Lower leg skin (tissue), 4 donors: ENCODE data around the gene RASA2. TPM values are rescaled to one million over a fixed set of nuclear protein-coding genes. Genes with fewer than 3 reads are reported as not detected.

Experiments used
- DNase-seq, 2 donors: peaks; one replicate each; pipeline ENCODE4 v3.0.0-alpha.2; 2019; ENCODE audit warnings: low spot score in 2 of 2
- H3K4me3 ChIP-seq: fragments of 200-600 bp; sonication (generic); 2 replicates; pipeline ENCODE4 v1.5.1; 2017; ENCODE audit warnings: mild to moderate bottlenecking, low read depth; ENCODE audit not compliant: poor library complexity, severe bottlenecking
- POLR2A ChIP-seq, 2 donors: fragments of 450-650 bp; IDR thresholded peaks; one replicate each; pipeline ENCODE4 v1.6.1; 2016 to 2017; ENCODE audit warnings: antibody characterized with exemption in 2 of 2, mild to moderate bottlenecking in 1 of 2, moderate library complexity in 1 of 2
- WGBS, 2 donors: methylation state at CpG; one replicate each; pipeline ENCODE4 v1.1.5; 2018; 5-methylcytosine and 5-hydroxymethylcytosine counted together
- intact Hi-C: fragments of 100-400 bp; cut with DNase I; formaldehyde crosslinking; loops from one replicate; pipeline ENCODE4 v1.15.0; 2023; ENCODE audit warnings: low total_unique reads
- total RNA-seq, 4 donors: library from RNA; depleted of rRNA; stranded (reverse); fragments of >200 nt; gene quantifications; one replicate each; pipeline ENCODE4 v1.1.0, GENCODE V29; 2016
- TF ChIP-seq, protein P1 (sequence below), 3 donors: fragments of 450-650 bp; IDR thresholded peaks; one replicate each; pipeline ENCODE4 v1.5.1; 2016; ENCODE audit warnings: antibody characterized with exemption in 3 of 3, mild to moderate bottlenecking in 3 of 3, moderate library complexity in 2 of 3

The RASA2 gene
- total RNA-seq, 4 donors from 2014 or later: 18.7 to 46.2 (median 21.2) TPM

DNA sequence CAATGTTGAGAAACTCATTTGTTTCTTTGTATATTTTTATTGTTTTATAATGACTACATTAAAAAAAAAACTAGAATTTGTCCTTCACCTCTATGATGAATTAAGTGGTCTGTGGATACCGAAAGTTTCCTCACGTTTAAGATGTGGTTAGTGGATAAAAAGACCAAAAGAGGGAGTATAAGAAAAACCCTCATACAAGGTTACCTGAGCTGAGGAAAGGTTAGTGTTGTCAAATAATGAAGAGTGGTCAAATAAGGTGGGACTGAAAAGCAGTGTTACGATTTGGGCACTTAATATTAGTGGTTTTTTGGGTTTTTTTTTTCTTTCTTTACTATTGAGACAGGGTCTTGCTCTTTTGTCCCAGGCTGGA is 21.2 kb downstream of the RASA2 start:
- no peak for TF ChIP-seq POLR2A (IDR thresholded peaks at IDR 0.05)
- TF ChIP-seq, protein P1, sequence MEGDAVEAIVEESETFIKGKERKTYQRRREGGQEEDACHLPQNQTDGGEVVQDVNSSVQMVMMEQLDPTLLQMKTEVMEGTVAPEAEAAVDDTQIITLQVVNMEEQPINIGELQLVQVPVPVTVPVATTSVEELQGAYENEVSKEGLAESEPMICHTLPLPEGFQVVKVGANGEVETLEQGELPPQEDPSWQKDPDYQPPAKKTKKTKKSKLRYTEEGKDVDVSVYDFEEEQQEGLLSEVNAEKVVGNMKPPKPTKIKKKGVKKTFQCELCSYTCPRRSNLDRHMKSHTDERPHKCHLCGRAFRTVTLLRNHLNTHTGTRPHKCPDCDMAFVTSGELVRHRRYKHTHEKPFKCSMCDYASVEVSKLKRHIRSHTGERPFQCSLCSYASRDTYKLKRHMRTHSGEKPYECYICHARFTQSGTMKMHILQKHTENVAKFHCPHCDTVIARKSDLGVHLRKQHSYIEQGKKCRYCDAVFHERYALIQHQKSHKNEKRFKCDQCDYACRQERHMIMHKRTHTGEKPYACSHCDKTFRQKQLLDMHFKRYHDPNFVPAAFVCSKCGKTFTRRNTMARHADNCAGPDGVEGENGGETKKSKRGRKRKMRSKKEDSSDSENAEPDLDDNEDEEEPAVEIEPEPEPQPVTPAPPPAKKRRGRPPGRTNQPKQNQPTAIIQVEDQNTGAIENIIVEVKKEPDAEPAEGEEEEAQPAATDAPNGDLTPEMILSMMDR (IDR thresholded peaks at IDR 0.05): no peak
- intact Hi-C loops: no loop called here
- H3K4me3 ChIP-seq: no peak overlapping the region
- no peak for DNase-seq
- 88 to 90% methylated on average over 3 of the region's 3 CpGs for WGBS, 2 donors

DNA sequence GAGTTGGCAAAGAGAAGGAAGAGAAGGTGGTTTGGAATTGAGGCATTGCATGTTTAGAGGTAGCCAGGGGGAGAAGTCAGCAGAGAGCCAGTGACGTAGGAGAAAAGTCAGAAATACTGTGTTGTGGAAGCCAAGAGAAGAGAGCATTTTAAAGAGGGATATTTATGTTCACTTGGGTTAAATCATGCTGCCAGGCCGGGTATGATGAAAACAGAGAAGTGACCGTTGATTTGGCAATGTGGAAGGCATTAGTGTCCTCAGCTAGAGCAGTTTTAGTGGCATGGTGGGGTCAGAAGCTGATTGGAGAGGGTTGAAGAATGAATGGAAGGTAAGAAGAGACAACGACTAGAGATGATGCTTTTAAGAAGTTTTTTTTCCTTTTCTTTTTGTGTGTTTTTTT is 24.5 kb downstream of the RASA2 start:
- H3K4me3 ChIP-seq: no peak overlapping the region
- no peak for DNase-seq
- intact Hi-C loops: no loop called here
- no peak for TF ChIP-seq POLR2A (IDR thresholded peaks at IDR 0.05)
- TF ChIP-seq, protein P1 (IDR thresholded peaks at IDR 0.05): no peak
- 86 to 88% methylated on average over 4 of the region's 4 CpGs for WGBS, 2 donors

DNA sequence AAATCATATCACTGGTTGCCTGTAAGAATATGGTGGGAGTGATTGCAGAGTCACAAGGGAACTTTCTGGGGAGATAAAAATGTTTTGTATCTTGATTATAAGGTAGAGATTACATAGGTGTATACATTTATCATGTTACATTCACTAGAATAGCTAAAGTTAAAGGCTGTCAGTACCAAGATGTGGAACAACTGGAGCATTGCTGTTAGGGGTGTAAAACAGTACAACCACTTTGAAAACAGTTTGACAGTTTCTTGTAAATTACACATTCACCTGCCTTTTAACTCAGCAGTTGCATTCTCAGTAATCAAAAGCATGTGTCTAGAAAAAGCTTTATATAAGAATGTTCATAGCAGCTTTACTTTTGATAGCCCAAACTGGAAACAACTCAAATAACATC is 27.6 kb downstream of the RASA2 start:
- no peak for DNase-seq
- TF ChIP-seq, protein P1 (IDR thresholded peaks at IDR 0.05): no peak
- no peak for TF ChIP-seq POLR2A (IDR thresholded peaks at IDR 0.05)
- intact Hi-C loops: no loop called here
- H3K4me3 ChIP-seq: no peak overlapping the region

- DNase-seq: no peak
- TF ChIP-seq, protein P1 (IDR thresholded peaks at IDR 0.05): no peak
- TF ChIP-seq POLR2A (IDR thresholded peaks at IDR 0.05): no peak
- H3K4me3 ChIP-seq: no peak overlapping the region
- 90 to 92% methylated on average over 3 of the region's 3 CpGs for WGBS, 2 donors
- intact Hi-C loops: no loop called here
Observed at GRCh38 chr3:141519587-141519986, 32.8 kb downstream of the RASA2 start.

DNA sequence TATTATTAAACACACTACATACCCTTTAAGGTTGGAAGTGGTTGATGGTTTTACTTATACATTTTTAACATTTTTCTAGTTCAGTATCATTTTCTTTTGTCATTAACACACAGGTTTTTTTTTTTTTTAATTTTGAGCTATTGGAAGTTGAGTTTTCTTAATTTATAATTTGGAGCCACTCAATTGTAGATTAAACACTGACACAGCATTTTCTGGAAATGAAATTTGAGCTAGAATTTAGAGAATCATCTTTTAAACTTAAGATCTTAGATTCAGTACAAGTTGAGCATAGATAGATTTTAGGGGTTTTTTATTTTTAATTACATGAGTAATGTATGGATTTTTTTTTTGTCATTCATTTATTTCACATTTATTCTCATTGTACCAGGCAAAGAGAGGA is 35.0 kb downstream of the RASA2 start:
- H3K4me3 ChIP-seq: no peak overlapping the region
- TF ChIP-seq, protein P1 (IDR thresholded peaks at IDR 0.05): no peak
- TF ChIP-seq POLR2A (IDR thresholded peaks at IDR 0.05): no peak
- no peak for DNase-seq
- intact Hi-C loops: no loop called here

GRCh38 chr3:141523615-141524375 is 37.0 kb downstream of the RASA2 start:
- intact Hi-C loops: no loop called here
- TF ChIP-seq POLR2A (IDR thresholded peaks at IDR 0.05): no peak
- TF ChIP-seq, protein P1 (IDR thresholded peaks at IDR 0.05): no peak
- WGBS, 2 donors: 94% methylated on average over 4 of the region's 4 CpGs
- H3K4me3 ChIP-seq: no peak overlapping the region
- no peak for DNase-seq
